Stimulated activated CD8-positive, alpha-beta memory T cell treated with anti-CD3 and anti-CD28 coated beads, Interleukin-12 subunit alpha, Interleukin-12 subunit beta, amount 100 ng/mL, for 4 hours (primary cell): ENCODE results near the gene GGT6.
A peak's percentile ranks its signal among the peaks of the same experiment; 100 is the strongest.
"Not testable (repeated sequence)": the region's sequence is repeated elsewhere in the genome, so short reads cannot be mapped to it uniquely, and the experiment has no call there.

Experiments
- DNase-seq: peaks from one replicate; pipeline ENCODE4 v3.0.0-alpha.2; 2020; ENCODE audit warnings: low read depth

GGT6 gene

GRCh38 chr17:4560421-4560820 is at the start of gene GGT6:
Gene GGT6, minus strand, starts transcription at chr17:4560577. Its CDS starts 56 bp downstream, at chr17:4560521.
- DNase-seq, result no peak

GRCh38 chr17:4610162-4610561 is 49.8 kb upstream of the GGT6 start:
- DNase-seq, result no peak

GRCh38 chr17:4609761-4610160 is 49.4 kb upstream of the GGT6 start:
- DNase-seq, result no peak

GRCh38 chr17:4607773-4608187 is 47.4 kb upstream of the GGT6 start:
- no peak for DNase-seq

GRCh38 chr17:4607261-4607741 is 46.9 kb upstream of the GGT6 start:
- DNase-seq, result no peak

GRCh38 chr17:4605826-4606225 is 45.4 kb upstream of the GGT6 start:
- no peak for DNase-seq

GRCh38 chr17:4604736-4605135 is 44.4 kb upstream of the GGT6 start:
- not testable (repeated sequence) for DNase-seq

- no peak for DNase-seq
Measured at GRCh38 chr17:4604111-4604644, 43.8 kb upstream of the GGT6 start.

GRCh38 chr17:4602041-4602440 is 41.7 kb upstream of the GGT6 start:
- DNase-seq, result no peak

- DNase-seq, result no peak
Measured at GRCh38 chr17:4601326-4601725, 40.9 kb upstream of the GGT6 start.

- DNase-seq, result no peak
Measured at GRCh38 chr17:4600563-4600962, 40.2 kb upstream of the GGT6 start.

- DNase-seq, result no peak
Measured at GRCh38 chr17:4599505-4600281, 39.3 kb upstream of the GGT6 start.

GRCh38 chr17:4598776-4599504 is 38.6 kb upstream of the GGT6 start:
- no peak for DNase-seq

GRCh38 chr17:4597975-4598374 is 37.6 kb upstream of the GGT6 start:
- no peak for DNase-seq

GRCh38 chr17:4596636-4597380 is 36.4 kb upstream of the GGT6 start:
- no peak for DNase-seq

- DNase-seq, result not testable (repeated sequence)
Measured at GRCh38 chr17:4595685-4596342, 35.4 kb upstream of the GGT6 start.

- peak; percentile 13 for DNase-seq
Measured at GRCh38 chr17:4594931-4595684, 34.7 kb upstream of the GGT6 start.

GRCh38 chr17:4594406-4594805 is 34.0 kb upstream of the GGT6 start:
- DNase-seq, result no peak

- DNase-seq, result no peak
Measured at GRCh38 chr17:4593021-4593421, 32.6 kb upstream of the GGT6 start.

- no peak for DNase-seq
Measured at GRCh38 chr17:4592240-4593005, 32.0 kb upstream of the GGT6 start.
